HG03558 (cell line): ENCODE results near the gene AMPD3.
"Not testable (repeated sequence)": the region's sequence is repeated elsewhere in the genome, so short reads cannot be mapped to it uniquely, and the experiment has no call there.

Source experiments
- ATAC-seq: cut with Tn5 transposase; IDR thresholded peaks from one replicate; pipeline ENCODE4 v1.9.1; 2021; ENCODE audit warnings: moderate number of reproducible peaks; ENCODE audit not compliant: unreplicated experiment; ENCODE audit errors: extremely low read depth

AMPD3 gene

GRCh38 chr11:10436224-10436623, 18.8 kb upstream of the AMPD3 start:
- no peak for ATAC-seq

GRCh38 chr11:10436683-10437082, 18.4 kb upstream of the AMPD3 start:
- not testable (repeated sequence) for ATAC-seq

- ATAC-seq: no peak
Observed at GRCh38 chr11:10438458-10438857, 16.6 kb upstream of the AMPD3 start.

GRCh38 chr11:10439351-10439750, 15.7 kb upstream of the AMPD3 start:
- no peak for ATAC-seq

GRCh38 chr11:10439924-10440323, 15.1 kb upstream of the AMPD3 start:
- ATAC-seq: no peak

GRCh38 chr11:10440401-10440800, 14.7 kb upstream of the AMPD3 start:
- no peak for ATAC-seq

- ATAC-seq: no peak
Observed at GRCh38 chr11:10441091-10441490, 14.0 kb upstream of the AMPD3 start.

GRCh38 chr11:10441652-10442503, 13.2 kb upstream of the AMPD3 start:
- peak; percentile 88 for ATAC-seq

GRCh38 chr11:10443152-10443551, 11.9 kb upstream of the AMPD3 start:
- no peak for ATAC-seq

GRCh38 chr11:10443721-10444235, 11.3 kb upstream of the AMPD3 start:
- no peak for ATAC-seq

- no peak for ATAC-seq
Observed at GRCh38 chr11:10444725-10445315, 10.2 kb upstream of the AMPD3 start.

GRCh38 chr11:10447445-10447844, 7.6 kb upstream of the AMPD3 start:
- no peak for ATAC-seq

- ATAC-seq: no peak
Observed at GRCh38 chr11:10450462-10451425, 4.3 kb upstream of the AMPD3 start.

GRCh38 chr11:10451426-10452116, 3.5 kb upstream of the AMPD3 start:
- ATAC-seq: no peak

- no peak for ATAC-seq
Observed at GRCh38 chr11:10452211-10452767, 2.8 kb upstream of the AMPD3 start.

GRCh38 chr11:10453261-10453660, 1.8 kb upstream of the AMPD3 start:
- ATAC-seq: no peak

GRCh38 chr11:10455637-10456487, 798 bp downstream of the AMPD3 start:
- peak; percentile 33 for ATAC-seq

GRCh38 chr11:10456519-10456918, 1.5 kb downstream of the AMPD3 start:
- no peak for ATAC-seq

- no peak for ATAC-seq
Observed at GRCh38 chr11:10457901-10458300, 2.8 kb downstream of the AMPD3 start.
